ENCODE data around the gene PPP1R8.
"Not testable (repeated sequence)": the region's sequence is repeated elsewhere in the genome, so short reads cannot be mapped to it uniquely, and the experiment has no call there.

The PPP1R8 gene

GRCh38 chr1:27807385-27807784, 23.2 kb upstream of the PPP1R8 start:
- Histone ChIP-seq H3K79me2 (ENCODE audit: insufficient read depth, low read length) (no peaks in the 10 kb centered on the region), H2AFZ (ENCODE audit: low read length) (no peak overlapping the region), H3K9me2 (replicated peaks; ENCODE audit: low read depth, low read length) (no peaks in the 10 kb centered on the region), H3K9ac (ENCODE audit: low read depth, low read length, poor library complexity, severe bottlenecking) (no peak overlapping the region), H3F3A (ENCODE audit: low read depth) (no peaks in the 10 kb centered on the region), H3K9me3 (ENCODE audit: insufficient read depth, low read depth, low read length) (no peaks in the 10 kb centered on the region), H3K4me1 (ENCODE audit: insufficient read depth, low read length, poor library complexity, severe bottlenecking) (no peaks in the 10 kb centered on the region), H3K4me3 (ENCODE audit: low read length, poor library complexity, severe bottlenecking) (no peak overlapping the region), H3K36me3 (ENCODE audit: insufficient read depth, low read length) (peaks cover 19% of the 10 kb centered on the region), H3K27me3 (ENCODE audit: insufficient read depth, low read length, poor library complexity, severe bottlenecking) (no peaks in the 10 kb centered on the region), H3K4me2 (ENCODE audit: low read depth, low read length, poor library complexity, severe bottlenecking) (no peak overlapping the region), H4K20me1 (ENCODE audit: insufficient read depth, low read length, poor library complexity, severe bottlenecking) (no peaks in the 10 kb centered on the region)
- TF ChIP-seq, protein P1, sequence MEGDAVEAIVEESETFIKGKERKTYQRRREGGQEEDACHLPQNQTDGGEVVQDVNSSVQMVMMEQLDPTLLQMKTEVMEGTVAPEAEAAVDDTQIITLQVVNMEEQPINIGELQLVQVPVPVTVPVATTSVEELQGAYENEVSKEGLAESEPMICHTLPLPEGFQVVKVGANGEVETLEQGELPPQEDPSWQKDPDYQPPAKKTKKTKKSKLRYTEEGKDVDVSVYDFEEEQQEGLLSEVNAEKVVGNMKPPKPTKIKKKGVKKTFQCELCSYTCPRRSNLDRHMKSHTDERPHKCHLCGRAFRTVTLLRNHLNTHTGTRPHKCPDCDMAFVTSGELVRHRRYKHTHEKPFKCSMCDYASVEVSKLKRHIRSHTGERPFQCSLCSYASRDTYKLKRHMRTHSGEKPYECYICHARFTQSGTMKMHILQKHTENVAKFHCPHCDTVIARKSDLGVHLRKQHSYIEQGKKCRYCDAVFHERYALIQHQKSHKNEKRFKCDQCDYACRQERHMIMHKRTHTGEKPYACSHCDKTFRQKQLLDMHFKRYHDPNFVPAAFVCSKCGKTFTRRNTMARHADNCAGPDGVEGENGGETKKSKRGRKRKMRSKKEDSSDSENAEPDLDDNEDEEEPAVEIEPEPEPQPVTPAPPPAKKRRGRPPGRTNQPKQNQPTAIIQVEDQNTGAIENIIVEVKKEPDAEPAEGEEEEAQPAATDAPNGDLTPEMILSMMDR (conservative IDR thresholded peaks at IDR 0.05; ENCODE audit: low read length), result no peak
- no peak for TF ChIP-seq EZH2phosphoT487 (IDR thresholded peaks at IDR 0.05; ENCODE audit: borderline replicate concordance)

- not testable (repeated sequence) for H3K4me1 ChIP-seq (ENCODE audit: insufficient read depth, low read length, poor library complexity, severe bottlenecking); H3K27me3 ChIP-seq (ENCODE audit: insufficient read depth, low read length, poor library complexity, severe bottlenecking); H3K4me2 ChIP-seq (ENCODE audit: low read depth, low read length, poor library complexity, severe bottlenecking); H4K20me1 ChIP-seq (ENCODE audit: insufficient read depth, low read length, poor library complexity, severe bottlenecking); H3F3A ChIP-seq (ENCODE audit: low read depth); H3K9ac ChIP-seq (ENCODE audit: low read depth, low read length, poor library complexity, severe bottlenecking); H3K4me3 ChIP-seq (ENCODE audit: low read length, poor library complexity, severe bottlenecking); H3K9me3 ChIP-seq (ENCODE audit: insufficient read depth, low read depth, low read length); H3K79me2 ChIP-seq (ENCODE audit: insufficient read depth, low read length); H2AFZ ChIP-seq (ENCODE audit: low read length); H3K9me2 ChIP-seq (replicated peaks; ENCODE audit: low read depth, low read length)
- H3K36me3 ChIP-seq (ENCODE audit: insufficient read depth, low read length), result peaks cover 14% of the 10 kb centered on the region
Measured at GRCh38 chr1:27808131-27808530, 22.5 kb upstream of the PPP1R8 start.

- TF ChIP-seq, protein P1 (conservative IDR thresholded peaks at IDR 0.05; ENCODE audit: low read length), result no peak
- TF ChIP-seq EZH2phosphoT487 (IDR thresholded peaks at IDR 0.05; ENCODE audit: borderline replicate concordance), result no peak
- Histone ChIP-seq H3K27me3 (ENCODE audit: insufficient read depth, low read length, poor library complexity, severe bottlenecking) (no peaks in the 10 kb centered on the region), H3K79me2 (ENCODE audit: insufficient read depth, low read length) (no peaks in the 10 kb centered on the region), H3F3A (ENCODE audit: low read depth) (no peaks in the 10 kb centered on the region), H4K20me1 (ENCODE audit: insufficient read depth, low read length, poor library complexity, severe bottlenecking) (no peaks in the 10 kb centered on the region), H2AFZ (ENCODE audit: low read length) (no peak overlapping the region), H3K36me3 (ENCODE audit: insufficient read depth, low read length) (peaks cover 10% of the 10 kb centered on the region), H3K4me1 (ENCODE audit: insufficient read depth, low read length, poor library complexity, severe bottlenecking) (no peaks in the 10 kb centered on the region), H3K4me3 (ENCODE audit: low read length, poor library complexity, severe bottlenecking) (no peak overlapping the region), H3K9me3 (ENCODE audit: insufficient read depth, low read depth, low read length) (no peaks in the 10 kb centered on the region), H3K9ac (ENCODE audit: low read depth, low read length, poor library complexity, severe bottlenecking) (no peak overlapping the region), H3K9me2 (replicated peaks; ENCODE audit: low read depth, low read length) (no peaks in the 10 kb centered on the region), H3K4me2 (ENCODE audit: low read depth, low read length, poor library complexity, severe bottlenecking) (no peak overlapping the region)
Measured at GRCh38 chr1:27809883-27810282, 20.7 kb upstream of the PPP1R8 start.

GRCh38 chr1:27811741-27812500, 18.7 kb upstream of the PPP1R8 start:
- H3K27me3 ChIP-seq (ENCODE audit: insufficient read depth, low read length, poor library complexity, severe bottlenecking), result no peaks in the 10 kb centered on the region
- H3K9me3 ChIP-seq (ENCODE audit: insufficient read depth, low read depth, low read length), result no peaks in the 10 kb centered on the region
- no peaks in the 10 kb centered on the region for H3F3A ChIP-seq (ENCODE audit: low read depth)
- H2AFZ ChIP-seq (ENCODE audit: low read length), result no peak overlapping the region
- no peaks in the 10 kb centered on the region for H3K4me1 ChIP-seq (ENCODE audit: insufficient read depth, low read length, poor library complexity, severe bottlenecking)
- H3K9me2 ChIP-seq (replicated peaks; ENCODE audit: low read depth, low read length), result no peaks in the 10 kb centered on the region
- no peaks in the 10 kb centered on the region for H3K79me2 ChIP-seq (ENCODE audit: insufficient read depth, low read length)
- peaks cover 4% of the 10 kb centered on the region; the same call in 1 of the 2 replicates for H3K36me3 ChIP-seq (ENCODE audit: insufficient read depth, low read length)
- no peaks in the 10 kb centered on the region for H4K20me1 ChIP-seq (ENCODE audit: insufficient read depth, low read length, poor library complexity, severe bottlenecking)
- H3K9ac ChIP-seq (ENCODE audit: low read depth, low read length, poor library complexity, severe bottlenecking), result no peak overlapping the region
- H3K4me2 ChIP-seq (ENCODE audit: low read depth, low read length, poor library complexity, severe bottlenecking), result no peak overlapping the region
- no peak overlapping the region for H3K4me3 ChIP-seq (ENCODE audit: low read length, poor library complexity, severe bottlenecking)
- no peak for TF ChIP-seq EZH2phosphoT487 (IDR thresholded peaks at IDR 0.05; ENCODE audit: borderline replicate concordance)
- TF ChIP-seq, protein P1 (conservative IDR thresholded peaks at IDR 0.05; ENCODE audit: low read length), result no peak
